GM18867 (cell line): Measurements from ENCODE around the gene TIGD4.

Source experiments
- ATAC-seq: cut with Tn5 transposase; IDR thresholded peaks from one replicate; pipeline ENCODE4 v1.9.1; 2021; ENCODE audit warnings: mild to moderate bottlenecking, moderate library complexity; ENCODE audit not compliant: unreplicated experiment

TIGD4 gene

GRCh38 chr4:152727784-152728183, 51.7 kb downstream of the TIGD4 start:
- no peak for ATAC-seq

- ATAC-seq, result no peak
These were observed 55.0 kb downstream of the TIGD4 start for GRCh38 chr4:152724494-152724893.

GRCh38 chr4:152723236-152723635, 56.3 kb downstream of the TIGD4 start:
- no peak for ATAC-seq

GRCh38 chr4:152719801-152720556, 59.6 kb downstream of the TIGD4 start:
- ATAC-seq, result no peak
